T1000 (cell line): ENCODE measurements around the gene MPST.

ENCODE experiments used
- DNase-seq: peaks from one replicate; lab custom pipeline; 2025; ENCODE audit warnings: mixed read lengths; lab: John Stamatoyannopoulos, UW

MPST gene

DNA sequence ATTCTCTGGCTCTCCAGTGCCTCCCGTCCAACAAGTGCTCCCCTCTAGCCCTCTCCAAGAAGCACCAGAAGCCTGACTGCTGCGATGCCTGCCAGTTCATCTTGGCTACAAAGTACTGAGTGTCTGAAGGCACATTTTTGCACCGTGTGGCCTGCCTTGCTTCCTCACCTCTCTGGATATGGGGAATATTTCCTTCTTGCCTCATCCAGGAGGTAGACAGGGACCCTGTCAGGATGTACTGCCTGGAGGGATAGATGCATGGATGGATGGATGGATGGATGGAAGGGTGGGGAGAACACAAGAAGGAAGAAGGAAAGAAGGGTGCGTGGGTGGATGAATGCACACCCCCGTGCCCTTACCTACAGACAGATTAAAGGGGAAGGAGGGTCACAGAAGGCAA is 59.6 kb downstream of the MPST start:
- no peak for DNase-seq
